GM18507 (cell line): ENCODE data around the gene RAMAC.
"Not testable (repeated sequence)": the region's sequence is repeated elsewhere in the genome, so short reads cannot be mapped to it uniquely, and the experiment has no call there.

Experiments used
- DNase-seq: peaks from one replicate; pipeline ENCODE4 v3.0.0; 2011; ENCODE audit warnings: low read depth; ENCODE audit not compliant: insufficient read length; ENCODE audit errors: extremely low spot score
- FAIRE-seq: peaks from 2 replicates; lab custom pipeline; 2011; peaks lifted over from hg19 to GRCh38; lab: Jason Lieb, UNC

The RAMAC gene

GRCh38 chr15:82985688-82986441 lies at the start of gene RAMAC:
TSS of gene RAMAC (plus strand) at chr15:82986210. CDS start at chr15:82989019, 2,809 bp downstream.
- FAIRE-seq: peak; percentile 94
- DNase-seq: peak; percentile 83

DNA sequence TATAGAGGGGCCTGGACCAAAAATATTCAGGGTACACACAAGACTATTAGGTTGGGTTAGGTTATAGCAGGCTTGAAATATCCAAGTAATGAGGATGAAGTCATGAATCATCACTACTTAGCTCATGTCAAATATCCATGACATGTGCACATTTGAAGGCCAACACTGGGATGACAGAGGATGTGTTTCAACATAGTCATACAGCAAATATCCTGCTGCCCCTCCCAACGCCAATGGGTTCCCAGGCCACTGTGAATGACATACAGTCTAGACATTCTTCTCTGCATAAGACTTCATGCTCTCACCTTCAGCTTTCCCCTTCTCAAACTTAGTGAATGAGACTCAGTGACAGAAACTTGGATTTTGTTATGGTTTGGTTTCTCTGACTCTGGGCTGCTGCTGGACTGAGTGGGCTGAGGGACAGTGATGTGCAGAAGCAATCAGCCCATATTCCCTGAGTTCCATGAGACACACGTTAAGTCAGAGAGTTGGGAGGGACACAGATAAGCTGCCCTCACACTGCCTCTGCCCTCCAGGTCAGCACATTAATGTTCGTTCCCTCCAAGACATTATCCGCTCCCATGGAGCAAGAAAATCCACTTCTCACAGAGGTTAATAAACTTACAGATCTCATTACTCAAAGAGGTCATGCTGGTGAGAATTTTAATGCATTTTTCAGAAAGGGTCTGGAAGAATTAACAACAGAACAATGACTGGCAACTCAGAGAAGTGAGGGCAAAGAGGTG lies 48.9 kb upstream of the RAMAC start:
- DNase-seq (no peak), FAIRE-seq (no peak)

GRCh38 chr15:82937712-82938058 lies 48.3 kb upstream of the RAMAC start:
- FAIRE-seq: no peak

GRCh38 chr15:82939678-82940077 lies 46.3 kb upstream of the RAMAC start:
- FAIRE-seq, DNase-seq: not testable (repeated sequence)

More at GRCh38 chr15:82937712-82938058, 48.3 kb upstream of the RAMAC start:
- no peak for DNase-seq

DNA sequence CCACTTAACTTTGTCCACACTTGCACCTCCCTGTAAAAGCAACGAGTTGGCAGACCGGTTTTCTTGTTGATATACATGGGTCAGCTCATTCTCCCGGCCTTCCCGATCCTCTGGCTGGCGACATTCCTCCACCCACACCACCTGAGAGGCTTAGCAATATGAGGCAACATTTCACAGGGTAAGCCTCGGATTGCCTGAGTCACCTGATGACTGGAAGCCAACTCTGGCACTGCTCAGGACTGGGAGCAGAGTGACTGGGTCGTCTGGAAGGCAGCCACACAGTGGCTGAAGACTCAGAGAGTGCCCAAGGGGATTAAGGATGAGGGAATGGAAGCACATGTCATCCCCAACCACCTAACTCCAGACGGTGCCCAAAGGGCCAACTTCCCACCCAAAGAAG lies 43.3 kb upstream of the RAMAC start:
- no peak for DNase-seq

GRCh38 chr15:82943176-82943575 lies 42.8 kb upstream of the RAMAC start:
- FAIRE-seq (no peak), DNase-seq (no peak)

More for the DNA sequence above, 43.3 kb upstream of the RAMAC start:
- FAIRE-seq: no peak

GRCh38 chr15:82944056-82944455 lies 42.0 kb upstream of the RAMAC start:
- FAIRE-seq: no peak

DNA sequence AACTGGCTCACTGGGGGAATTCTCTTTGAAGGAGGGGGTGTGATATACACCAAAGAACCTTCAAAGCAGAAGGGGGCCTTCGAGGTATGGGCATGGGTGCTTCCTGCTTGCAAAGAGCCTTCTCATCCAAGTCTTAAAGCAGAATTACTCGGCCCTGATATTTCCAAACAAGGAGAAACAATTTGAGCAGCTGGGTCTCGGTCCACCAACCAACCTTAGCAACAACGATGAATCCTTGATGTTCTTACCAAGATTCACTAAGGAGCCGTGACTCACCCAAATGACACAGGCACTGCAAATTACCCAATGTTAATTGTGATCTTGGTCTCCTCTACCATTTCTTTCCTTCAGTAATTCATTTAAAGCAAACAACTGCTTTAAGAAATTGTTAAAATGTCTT lies 41.2 kb upstream of the RAMAC start:
- DNase-seq: no peak
- FAIRE-seq: no peak

More at GRCh38 chr15:82944056-82944455, 42.0 kb upstream of the RAMAC start:
- DNase-seq: no peak

- FAIRE-seq (no peak), DNase-seq (no peak)
These were observed 40.7 kb upstream of the RAMAC start for GRCh38 chr15:82945326-82945725.

DNA sequence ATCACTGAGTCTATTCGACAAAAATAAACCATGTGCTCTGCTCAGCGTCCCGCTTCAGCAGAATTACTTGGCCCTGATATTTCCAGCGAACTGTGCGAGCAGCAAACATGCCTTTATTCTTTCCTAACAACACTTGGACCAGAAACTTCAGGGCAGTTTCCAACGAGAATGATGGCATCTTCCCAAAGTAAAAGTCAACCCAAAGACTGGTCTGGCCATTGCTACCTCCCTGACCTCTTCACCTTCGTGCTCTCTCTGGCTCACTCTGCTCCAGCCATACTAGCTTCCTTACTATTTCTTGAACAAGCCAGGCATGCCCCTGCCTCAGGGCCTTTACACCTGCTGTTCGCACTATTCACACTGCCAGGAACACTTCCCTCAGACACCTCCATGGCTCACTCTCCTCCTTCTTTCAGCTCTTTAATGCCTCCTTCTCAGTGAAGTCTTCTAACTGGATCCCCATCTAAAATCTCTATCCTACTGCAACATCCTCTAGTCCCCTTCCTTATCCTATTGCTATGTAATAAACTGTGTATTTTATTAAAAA lies 39.8 kb upstream of the RAMAC start:
- DNase-seq: no peak
- FAIRE-seq: no peak

DNA sequence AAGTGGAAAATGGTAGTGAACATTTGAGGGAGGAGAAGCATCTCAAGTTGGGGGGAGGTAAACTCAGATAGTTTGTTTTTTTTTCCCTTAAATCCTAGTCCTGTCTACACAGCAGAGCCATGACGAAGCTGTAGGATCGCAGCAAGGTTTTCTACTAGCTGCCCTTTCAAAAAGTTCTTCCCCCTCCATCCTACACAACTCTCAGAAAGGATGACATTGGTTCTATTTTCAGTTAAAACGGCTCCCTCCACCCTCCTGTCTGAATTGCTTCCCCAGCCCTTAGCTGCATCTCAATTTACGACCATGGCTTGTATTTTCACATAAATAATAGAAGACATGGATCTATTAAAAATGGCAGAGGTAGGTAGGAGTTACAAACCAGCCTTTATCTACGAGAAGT lies 35.7 kb upstream of the RAMAC start:
- FAIRE-seq (no peak), DNase-seq (no peak)

DNA sequence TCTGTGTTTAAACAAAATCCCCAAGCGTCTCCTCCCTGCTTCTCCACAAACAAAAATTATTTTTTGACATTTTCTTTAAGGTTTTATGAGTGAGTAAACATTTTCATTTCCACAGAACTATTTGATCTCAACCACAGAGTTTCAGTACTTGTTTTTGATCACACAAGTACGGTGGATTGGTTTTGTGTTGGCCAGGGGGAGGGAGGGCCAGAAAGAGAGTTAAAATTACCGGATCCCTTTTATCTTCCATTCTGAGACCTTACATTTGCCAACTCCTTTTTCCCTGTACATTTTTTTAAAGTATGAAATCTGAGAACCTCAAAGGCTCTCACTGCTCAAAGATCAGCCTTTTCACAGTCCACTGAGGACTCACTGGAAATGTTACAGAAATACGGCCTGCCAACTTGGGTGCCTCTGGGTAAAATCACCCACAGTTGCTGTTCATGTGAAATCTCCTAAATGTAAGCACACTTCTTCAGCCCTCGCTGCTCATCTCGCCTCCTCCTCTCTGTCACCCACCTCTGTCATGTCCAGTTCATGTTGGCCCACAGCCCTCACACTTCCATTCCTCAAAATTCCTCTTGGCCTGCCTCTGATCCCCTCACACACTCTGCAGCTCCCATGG lies 35.2 kb upstream of the RAMAC start:
- peak; percentile 26 for DNase-seq
- peak; percentile 51 for FAIRE-seq

GRCh38 chr15:82951472-82952157 lies 34.4 kb upstream of the RAMAC start:
- DNase-seq (no peak), FAIRE-seq (no peak)

DNA sequence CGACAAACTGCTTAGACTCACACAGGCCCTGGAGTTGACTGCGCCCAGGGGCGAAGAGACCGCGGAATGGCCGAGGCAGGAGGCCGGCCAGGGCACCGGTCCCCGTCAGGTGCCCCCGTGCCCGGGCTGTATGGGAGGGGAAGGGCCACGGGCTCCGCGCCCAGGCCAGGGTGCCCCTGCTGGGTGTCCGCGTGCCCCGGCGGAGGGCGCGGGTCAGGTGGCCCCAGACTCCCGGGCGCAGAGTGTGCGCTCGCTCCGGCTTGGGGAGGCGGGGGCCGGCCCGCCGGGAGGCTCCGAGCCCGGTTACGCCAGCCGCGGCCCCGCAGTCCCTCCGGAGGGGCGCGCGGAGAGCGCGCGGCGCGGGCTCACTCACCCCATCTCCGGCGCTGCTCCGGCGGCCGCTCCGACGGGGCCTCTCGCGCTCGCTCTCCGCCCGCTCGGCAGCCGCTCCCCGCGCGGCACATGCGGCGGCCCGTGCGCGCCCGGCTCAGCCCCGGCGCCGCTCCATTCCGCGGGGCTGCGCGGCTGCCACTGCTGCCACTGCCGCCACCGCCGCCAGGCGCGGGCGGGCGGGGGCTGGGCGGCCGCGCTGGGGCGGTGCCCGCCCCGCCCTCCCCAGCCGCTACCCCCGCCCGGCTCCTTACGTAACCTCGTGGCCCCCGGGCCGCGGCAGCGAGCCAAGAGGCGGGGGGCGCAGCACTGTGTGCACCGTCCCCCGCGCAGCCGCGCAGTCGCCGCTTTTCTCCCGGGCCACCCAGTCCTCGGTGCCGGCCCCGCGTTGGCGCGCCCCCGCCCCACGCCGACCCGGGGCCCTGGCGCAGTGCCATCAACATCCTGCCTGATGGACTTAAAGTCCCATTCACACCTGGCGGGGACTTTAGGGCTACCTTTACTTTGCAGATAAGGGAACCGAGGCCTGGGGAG lies 33.6 kb upstream of the RAMAC start, which contains the start of gene HOMER2:
Gene HOMER2 (minus strand): TSS at position 563 of the 924 bp plus-strand sequence. CDS start 185 bp downstream, at position 378.
- DNase-seq (no peak), FAIRE-seq (no peak)

GRCh38 chr15:82958638-82959037 lies 27.4 kb upstream of the RAMAC start:
- DNase-seq: no peak
- FAIRE-seq: no peak

- no peak for DNase-seq
- FAIRE-seq: no peak
These were observed 26.6 kb upstream of the RAMAC start for GRCh38 chr15:82959423-82959822.

DNA sequence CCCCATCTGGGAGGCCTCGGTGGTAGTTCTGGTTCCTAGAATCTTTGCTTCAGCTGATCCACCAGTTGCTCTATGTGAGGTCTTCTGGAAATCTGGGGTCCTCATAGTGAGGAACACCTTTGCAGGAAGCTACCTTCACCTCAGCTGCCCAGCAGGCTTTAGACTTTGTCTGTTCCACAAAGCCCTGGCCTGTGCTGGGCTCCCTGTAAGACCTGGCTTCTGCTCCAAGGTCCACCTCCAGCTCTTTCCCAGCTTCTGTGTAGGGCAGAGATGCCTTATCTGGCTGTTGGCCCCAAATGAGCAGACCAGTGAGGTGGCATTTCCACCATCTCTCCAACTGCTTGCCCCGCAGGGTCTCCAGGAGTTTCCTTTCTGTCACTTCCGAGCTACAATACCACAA lies 25.2 kb upstream of the RAMAC start:
- FAIRE-seq (no peak), DNase-seq (no peak)

GRCh38 chr15:82963471-82964341 lies 22.3 kb upstream of the RAMAC start:
- DNase-seq (no peak), FAIRE-seq (no peak)
